Ureter (tissue), 1 donor: ENCODE data around the gene LRIG3. TPM values are rescaled to one million over a fixed set of nuclear protein-coding genes. Genes with fewer than 3 reads are reported as not detected.
"Not testable (repeated sequence)": the region's sequence is repeated elsewhere in the genome, so short reads cannot be mapped to it uniquely, and the experiment has no call there.

ENCODE experiments used
- DNase-seq: peaks from one replicate; pipeline ENCODE4 v3.0.0-alpha.2; 2020; ENCODE audit warnings: low spot score
- total RNA-seq: library from RNA; stranded (reverse); gene quantifications from one replicate; pipeline ENCODE4 v1.2.4, GENCODE V29; 2023
- donor health status: DM: yes; HTN: yes; CAD: no.

The LRIG3 gene
- total RNA-seq, 1 donor from 2014 or later, result 56.1 TPM

DNA sequence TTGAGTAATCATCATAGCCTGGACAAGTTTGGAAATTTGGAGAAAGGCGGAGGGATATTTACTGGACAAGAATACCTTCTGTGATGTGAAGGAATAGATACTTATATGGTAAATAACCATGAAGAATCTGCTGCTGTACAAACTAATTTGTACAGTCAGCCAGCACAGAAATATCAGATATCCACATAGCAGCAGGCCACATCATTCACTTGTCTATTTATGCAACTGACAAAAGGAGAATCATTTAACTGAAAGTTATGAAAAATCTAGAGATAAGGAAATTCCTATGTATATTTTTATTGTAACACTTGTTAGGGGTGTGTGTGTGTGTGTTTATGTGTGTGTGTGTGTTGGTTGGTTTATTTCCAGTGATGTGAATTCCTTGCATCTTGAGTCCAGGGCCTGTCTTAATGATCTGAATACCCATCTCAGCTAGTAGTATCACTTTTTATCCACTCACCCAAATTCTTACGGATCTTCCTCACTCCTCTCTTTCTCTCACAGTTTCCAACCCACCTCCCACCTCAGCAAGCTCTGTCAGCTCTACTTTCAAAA is 10.5 kb upstream of the LRIG3 start:
- DNase-seq, result no peak

DNA sequence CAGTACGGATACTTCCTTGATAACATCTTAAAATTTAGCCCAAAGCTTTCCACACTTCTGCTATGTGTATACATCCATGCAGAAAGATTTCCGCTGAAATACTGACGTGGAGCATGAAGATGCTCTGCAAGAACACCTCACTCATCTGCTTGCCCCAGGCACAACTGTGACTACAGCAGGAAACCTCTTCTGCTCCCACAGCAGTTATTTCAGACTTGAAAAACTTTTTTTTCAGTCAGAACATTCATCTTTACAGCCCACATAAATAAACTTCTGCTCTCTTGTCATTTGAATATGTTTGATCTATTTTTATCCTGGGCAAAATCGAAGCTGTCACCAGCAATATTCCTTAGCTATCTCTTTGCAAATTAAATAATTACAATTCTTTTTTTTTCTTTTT is 6.8 kb upstream of the LRIG3 start:
- DNase-seq, result no peak

DNA sequence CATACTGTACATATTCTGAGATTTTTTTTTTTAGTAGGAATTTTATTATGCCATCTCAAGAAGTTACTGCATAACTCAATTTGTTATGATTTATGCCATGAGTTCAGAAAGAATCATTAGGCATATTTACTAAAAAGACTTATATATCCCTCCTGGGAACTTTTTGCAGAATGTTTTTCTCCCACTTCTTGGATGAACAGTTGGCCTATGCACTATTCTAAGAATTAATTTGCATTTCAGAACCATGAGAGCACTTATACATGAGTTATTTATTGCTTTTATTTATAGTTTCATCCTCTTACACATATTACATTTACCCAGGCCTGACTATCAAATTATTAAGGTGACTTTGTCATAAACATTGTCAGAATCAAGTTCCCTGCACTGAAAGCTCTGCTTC is 6.3 kb upstream of the LRIG3 start:
- no peak for DNase-seq

DNA sequence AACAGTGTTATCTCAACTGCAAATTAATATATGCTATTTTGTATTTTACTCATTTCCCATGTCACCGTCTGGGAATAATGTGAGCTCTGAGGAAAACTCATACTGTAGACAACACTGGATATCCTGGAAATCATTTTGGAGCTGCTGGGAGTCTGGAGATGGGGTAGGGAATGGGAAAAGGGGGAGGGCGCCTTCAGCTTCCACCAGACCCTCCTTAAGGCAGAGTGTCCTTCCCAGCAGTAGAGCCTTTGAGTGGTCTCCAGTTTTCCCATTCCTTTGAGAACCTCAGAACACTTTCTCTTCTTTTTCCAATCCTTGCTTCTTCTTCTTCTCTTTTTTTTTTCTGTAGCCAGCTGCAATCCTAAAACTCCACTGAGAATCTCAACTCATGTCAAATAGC is 5.4 kb upstream of the LRIG3 start:
- DNase-seq, result no peak

DNA sequence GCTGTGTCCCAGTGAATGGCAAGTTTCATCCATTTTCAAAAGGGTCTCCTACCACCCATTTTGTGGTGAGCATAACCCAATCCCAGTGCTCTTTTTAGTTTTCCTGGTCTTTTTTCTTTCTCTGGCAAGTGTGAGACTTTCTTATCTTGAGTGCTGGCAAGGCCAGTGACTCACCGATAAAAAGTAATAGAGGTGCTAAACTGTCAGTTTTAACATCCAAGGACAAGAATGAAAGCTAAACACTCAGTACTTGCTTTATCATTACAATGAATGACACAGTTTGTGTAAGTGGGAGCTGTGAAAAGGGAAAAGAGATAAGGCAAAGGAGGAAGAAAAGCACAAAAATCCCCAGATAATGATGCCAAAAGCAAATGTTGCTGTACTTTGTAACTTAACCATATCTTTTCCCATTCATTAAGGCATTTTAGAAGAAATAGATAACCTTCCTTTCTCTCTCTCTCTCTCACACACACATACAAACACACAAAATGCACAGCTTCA is 4.9 kb upstream of the LRIG3 start:
- DNase-seq, result no peak

DNA sequence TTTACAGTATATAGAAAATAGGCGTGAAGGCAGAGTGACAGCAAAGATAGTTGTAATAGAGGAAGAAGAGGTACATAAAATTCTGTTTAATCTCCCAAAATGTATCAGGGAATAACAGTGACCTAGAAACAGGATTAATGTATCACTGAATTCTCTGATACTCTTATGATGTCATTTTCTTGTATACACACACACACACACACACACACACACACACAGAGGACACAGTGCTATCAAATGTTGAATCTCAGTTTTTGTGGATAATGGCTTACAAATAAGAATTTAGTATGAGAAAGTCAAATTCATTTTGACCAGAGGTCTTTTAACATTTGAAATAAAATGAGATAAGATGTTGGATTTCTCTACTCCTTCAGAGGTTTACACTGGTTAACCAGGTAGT is 4.3 kb upstream of the LRIG3 start:
- DNase-seq, result no peak

DNA sequence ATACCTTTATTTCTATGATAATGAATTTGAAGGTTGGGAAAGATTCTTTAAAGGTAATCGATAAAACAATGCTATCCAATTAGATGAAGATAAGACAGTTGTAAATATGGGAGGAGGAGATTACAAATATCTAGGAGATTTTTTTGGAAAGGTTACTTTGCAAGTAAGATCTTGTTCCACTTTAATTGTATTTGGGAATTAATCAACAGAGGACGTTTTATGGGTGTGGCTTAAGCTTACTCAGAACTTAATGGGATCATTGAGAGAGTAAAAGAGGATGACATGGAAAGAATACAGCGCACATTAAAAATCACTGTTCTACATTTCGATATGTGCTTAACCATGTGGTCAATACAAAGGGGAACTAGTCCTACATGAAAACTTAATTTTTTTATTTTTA is 3.5 kb upstream of the LRIG3 start:
- DNase-seq, result no peak

DNA sequence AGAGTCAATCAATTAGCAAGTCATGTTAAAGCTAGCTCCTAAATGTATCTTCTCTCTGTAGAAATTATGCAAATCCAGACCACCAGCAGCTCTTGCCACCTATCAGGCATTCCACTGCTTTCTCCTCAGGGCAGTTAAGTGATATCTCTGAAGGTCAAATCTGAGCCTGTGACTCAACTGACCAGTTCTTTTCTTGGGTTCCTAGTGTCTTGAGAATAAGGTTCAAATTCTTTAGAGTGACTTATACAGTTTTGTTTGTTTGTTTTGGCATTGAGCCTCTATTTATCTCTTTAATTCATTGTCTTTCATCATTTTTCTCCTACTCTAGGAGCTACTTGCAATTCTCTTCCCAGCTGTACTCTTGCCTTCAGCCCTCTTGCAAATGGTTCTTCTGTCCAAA is 2.5 kb upstream of the LRIG3 start:
- no peak for DNase-seq

DNA sequence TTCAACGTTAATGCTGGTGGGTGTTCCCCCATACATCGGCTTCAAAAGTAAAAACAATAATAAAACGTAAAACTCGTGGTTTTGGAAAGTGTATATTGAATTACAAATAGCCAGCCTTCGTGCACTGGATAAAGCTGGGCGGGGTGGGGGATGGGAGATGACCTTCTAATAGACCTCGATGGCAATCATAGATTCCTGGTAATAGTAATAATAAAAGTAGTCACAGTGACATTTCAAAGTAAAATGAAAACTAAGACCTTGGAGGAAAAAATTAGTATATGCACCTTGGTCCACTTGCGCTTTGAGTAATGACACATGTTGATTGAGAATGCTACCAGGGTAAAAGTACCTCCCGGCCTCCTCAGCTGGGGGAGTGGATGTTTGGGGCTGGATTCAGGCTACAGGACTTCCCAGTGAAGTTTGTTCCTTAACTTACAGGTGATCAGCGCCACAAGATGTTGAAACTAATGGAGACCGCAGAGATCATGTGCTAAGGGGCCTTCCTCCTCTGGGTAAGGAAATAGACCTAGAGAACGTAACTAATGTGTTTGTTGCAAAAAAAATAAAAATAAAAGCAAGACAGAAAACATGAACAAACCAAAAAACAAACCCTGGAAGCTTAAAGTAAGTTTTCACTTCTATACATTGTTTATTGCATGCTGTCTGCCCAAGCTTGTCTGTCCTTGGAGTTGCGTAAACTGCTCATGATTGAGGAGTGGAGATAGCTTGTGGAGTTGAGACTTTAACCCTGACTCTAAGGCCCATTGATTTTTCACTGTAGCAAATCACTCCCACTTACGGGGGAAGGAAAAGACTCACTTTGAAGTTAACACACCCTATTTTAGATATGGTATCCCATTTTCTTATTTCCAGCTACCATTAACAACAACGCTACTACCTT is 907 bp upstream of the LRIG3 start:
- no peak for DNase-seq

DNA sequence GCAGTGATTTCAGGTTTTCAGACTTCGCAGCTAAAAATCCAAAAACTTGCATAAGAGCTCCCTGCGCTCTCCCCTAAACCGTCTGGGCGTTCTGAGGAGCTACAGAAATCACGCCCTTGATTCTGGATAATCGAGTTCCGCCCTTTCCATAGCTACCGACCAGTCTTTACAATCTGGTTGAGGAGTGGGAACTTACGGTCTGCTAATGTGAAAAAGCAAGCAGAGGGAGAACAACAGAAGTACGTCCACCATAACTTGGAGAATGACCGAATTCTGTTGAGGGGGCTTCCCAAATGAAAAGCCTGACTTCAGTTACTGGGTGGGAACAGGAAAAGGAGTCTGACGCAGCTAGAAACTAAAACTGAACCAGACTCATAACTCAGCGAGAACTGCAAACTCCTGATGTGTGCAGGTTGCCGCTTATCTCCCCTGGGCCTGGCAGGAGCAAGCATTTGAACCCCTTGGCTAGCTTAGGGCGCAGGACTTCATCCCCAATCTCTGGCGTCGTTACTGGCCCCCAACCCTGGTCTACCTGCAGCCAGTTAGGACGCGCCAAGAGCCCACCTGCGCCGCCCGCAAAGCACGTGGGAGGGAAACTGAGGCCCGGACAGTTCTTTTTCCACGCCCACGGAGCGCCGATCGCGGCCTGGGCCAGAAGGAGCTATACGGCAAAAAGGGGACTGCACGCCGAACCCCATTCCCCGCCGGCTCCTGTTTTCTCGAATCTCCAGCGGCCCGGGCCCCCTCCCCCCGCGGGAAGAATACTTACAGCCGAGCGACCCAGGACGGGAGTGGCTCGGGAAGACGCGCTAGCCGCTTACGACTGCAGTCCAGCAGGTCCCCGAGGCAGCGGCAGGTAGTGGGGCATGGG is 838 bp downstream of the LRIG3 start:
- DNase-seq, result peak; percentile 57

DNA sequence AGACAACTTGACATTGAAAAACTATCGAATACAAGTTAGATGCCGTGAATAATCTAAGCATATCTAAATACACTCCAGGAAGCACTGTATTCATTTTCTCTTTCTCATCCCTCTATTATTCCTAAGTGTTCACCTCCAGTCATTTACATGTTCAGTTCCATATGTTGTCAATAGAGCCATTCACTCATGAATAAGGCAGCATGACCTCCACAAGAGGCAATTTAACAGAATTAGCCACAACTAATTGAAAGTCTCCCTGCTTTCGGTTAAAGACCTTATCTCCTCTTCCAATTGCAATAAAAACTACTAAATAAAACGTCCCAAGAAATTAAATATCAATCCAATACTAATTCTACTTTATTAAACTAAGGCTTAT is 1.8 kb downstream of the LRIG3 start:
- DNase-seq, result no peak

DNA sequence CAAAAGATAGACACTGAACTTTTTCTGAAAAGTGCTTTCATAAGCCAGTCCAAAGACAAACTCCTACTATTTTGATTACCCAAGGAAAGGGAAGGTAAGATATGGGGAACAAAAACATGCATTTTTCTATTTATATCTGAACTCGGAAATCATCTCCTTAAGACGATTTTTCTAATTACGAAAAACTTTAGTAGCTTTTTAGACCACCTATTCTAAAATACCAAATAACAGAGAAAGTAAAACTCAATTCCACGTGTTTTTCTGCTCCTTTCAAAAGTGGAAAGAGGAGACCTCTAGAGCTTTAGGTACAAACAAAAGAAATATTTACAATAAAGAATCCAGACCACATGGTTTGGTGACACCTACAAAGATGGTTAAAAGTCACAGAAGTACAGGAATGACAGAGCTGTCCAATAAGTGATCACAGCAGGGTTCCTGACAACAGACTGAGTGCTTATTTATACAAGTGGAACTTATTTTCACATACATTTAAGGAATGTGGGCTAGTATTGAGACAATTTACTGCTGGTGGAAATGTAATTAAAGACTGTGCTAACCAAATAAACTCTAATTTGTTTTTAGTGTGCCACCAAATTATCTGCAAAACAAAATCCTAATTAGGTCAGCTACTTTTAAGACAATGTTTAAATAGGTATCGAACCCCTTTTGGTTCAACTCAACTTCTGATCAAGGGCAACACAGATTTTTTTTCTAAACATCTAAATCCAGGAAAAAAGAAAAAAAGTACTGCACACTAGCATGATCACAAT is 2.4 kb downstream of the LRIG3 start:
- no peak for DNase-seq

DNA sequence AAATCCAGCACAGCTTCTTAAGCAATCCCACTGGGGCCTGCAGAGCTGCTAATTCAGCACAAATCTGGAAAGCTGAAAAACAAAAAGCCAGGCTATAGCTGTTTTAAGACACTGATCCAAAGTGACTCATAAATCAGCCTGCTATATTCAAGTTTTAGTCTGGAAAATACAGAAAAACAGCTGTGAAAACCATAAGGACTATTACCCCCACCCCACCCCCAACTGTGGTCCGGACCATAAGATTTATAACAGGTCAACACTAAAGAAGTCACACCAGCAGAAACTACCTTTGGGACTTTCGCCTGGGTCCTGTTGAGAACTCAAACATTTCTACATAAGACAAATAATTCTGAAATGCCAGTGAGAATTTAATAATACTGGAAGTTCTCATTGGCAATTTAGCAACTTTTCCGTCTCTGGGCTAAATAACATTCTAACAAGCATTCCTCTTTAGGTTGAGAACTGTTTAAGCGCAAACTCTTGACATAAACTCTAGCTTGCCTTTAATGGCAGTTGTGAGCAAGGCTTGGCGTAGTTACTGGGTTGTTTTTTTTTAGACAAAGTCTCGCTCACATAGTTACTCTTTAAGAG is 3.3 kb downstream of the LRIG3 start:
- DNase-seq, result no peak

DNA sequence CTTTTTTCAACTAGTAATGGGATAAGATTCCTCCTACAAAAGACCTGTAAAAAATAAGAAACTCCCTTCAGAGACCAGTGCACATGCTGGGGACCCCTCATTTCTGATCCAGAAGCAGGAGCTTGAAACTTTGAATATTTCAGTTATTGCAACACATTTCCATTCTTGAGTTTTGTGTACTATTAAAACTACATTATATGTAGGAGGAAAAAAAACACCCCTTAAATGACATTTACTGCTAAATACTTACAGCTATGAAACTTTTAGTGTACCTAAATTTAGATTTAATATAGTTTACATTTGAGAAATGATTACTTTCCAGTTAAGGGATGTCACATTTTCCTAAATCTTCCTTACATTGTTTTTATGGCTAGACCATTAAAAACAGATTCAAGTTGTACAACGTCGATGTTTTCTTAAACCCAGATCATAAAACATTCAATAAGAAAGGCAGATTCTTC is 4.1 kb downstream of the LRIG3 start:
- DNase-seq, result no peak

DNA sequence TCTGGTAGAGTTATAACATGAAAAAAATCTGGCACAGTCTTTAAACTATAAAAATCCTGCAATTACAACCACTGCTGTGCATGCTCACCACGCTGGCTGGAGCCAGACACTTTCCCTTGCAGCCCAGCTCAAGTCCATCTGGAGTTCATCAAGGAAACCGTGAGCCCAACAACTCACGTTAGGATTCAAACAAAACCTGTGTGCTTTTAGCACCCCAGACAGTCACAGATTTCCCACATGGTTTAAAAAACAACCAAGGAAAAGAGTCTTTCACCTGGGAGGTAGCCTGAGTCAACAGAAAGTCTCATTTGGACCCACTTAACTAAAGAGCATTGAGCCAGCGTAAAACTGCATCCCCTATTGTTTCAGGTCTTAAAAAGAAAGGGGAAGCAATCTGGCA is 4.7 kb downstream of the LRIG3 start:
- DNase-seq, result peak; percentile 56

DNA sequence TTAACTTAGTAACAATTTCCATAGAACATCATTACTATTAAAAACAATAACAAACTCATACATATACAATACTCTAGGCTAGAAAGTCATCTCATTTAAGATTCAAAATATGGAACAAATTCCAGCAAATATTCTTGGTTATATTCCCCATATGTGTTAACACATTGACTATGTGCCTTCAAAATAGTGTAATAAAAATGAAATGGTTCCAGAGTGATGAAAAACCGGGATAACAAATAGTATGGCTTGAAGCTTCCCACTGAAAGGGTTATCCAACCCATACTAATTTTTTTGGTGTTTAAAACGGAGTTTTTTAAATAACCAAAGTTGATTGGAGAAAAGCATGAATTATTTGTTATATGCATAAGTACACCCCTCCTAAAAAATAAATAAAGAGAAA is 5.3 kb downstream of the LRIG3 start:
- no peak for DNase-seq

DNA sequence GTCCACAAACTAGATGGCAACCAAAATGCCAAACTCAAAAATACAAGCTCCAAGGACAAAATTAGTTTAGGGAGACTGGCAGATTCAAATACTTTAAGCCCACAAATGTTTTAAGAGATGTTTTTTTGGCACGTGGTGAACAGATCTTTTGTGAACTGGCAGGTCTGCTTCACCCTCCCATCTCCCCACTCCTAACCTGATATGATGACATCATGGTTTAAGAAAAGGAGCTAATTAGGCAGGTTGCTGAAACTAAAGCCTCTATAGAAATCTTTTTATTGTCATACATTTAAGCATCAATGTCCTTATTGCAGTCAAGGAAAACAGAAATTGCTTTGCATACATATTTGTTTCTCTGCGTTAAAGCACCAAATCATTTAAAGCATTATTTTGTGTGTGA is 5.8 kb downstream of the LRIG3 start:
- DNase-seq, result no peak

DNA sequence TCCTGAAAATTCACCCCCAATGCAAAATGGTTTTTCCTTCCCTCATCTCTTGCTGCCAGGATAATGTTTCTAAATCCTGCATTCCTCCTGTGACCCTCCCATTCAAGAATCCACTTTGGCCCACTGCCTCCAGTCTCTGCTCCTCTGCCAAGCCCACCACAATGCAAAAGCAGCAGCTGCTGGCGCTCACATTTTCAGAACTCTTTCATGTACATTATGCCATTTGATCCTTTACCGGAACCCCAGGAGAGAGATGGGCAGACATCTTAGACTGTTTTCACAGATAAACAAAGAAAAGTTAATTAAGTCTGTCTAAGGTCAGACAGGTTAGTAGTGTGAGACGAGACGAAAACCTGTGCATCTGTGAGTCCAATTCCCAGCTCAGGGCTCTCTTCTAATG is 12.9 kb downstream of the LRIG3 start:
- DNase-seq, result no peak

DNA sequence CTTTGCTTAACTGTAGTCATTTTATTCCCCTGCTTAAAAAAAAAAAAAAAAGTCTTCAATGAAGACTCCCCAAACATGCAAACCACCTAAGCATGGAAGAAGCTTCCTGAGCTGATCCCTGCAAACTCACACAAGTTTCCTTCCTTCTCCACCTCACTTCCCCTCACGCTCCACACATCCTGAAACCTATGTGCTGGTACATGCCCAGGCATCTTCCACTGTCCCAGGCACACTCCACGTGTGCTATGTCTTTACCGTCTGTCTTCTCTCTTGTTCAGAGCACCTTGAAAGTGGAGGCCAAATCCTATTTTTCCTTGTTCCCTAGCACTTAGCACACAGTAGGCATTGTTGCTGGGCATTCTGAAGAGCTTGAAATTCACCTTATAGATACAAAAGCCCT is 13.4 kb downstream of the LRIG3 start:
- no peak for DNase-seq

DNA sequence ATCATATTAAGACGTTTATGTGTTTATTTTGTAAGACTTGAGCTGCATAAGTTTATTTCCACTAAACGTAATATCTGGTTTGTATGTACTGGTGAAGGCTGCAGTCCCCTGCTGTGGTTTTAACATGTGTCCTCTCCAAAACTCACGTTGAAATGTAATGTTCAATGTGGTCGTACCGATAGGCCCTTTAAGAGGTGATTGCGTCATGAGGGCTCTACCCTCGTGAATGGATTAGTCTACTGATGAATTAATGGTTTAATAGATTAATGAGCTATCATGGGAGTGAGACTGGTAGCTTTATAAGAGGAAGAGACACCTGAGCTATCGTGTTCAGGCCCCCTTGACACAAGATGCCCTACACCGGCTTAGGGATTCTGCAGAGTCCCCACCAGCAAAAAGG is 14.9 kb downstream of the LRIG3 start:
- DNase-seq, result no peak

DNA sequence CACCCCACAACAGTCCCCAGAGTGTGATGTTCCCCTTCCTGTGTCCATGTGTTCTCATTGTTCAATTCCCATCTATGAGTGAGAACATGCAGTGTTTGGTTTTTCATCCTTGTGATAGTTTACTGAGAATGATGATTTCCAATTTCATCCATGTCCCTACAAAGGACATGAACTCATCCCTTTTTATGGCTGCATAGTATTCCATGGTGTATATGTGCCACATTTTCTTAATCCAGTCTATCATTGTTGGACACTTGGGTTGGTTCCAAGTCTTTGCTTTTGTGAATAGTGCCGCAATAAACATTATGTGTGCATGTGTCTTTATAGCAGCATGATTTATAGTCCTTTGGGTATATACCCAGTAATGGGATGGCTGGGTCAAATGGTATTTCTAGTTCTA is 17.6 kb downstream of the LRIG3 start:
- DNase-seq, result not testable (repeated sequence)
